GM12875 (cell line): ENCODE data around the gene ZNF827.

Experiments used
- H3K4me3 ChIP-seq: one replicate; pipeline ENCODE4 v1.5.1; 2011; ENCODE audit warnings: low read depth, low read length, control low read depth
- TF ChIP-seq, protein P1 (sequence below): IDR thresholded peaks from 2 replicates; pipeline ENCODE4 v1.5.1; 2011; ENCODE audit warnings: low read depth, mild to moderate bottlenecking, control low read depth, inconsistent platforms, low read length, moderate library complexity, borderline replicate concordance; ENCODE audit not compliant: insufficient read depth

The ZNF827 gene

DNA sequence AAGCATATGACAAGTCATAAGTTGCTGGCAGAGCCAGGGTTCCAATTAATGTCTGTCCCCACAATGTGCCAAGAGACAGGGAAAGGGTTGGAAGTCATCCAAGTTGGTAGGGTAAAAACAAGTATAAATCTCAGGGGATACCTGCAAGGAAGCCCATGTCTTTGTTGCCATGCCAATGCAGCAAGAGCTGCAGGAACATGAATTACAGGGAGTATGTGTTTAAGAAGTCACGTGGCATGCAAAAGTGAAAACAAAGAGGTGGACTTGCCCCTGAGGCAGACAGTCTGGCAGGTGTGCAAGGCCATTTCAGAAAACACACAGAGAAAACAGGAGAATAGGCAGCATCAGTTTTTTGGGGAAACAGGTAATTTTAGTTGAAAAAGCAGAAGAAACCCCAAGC lies 229.3 kb downstream of the ZNF827 start:
- H3K4me3 ChIP-seq, result no peak overlapping the region
- TF ChIP-seq, protein P1, sequence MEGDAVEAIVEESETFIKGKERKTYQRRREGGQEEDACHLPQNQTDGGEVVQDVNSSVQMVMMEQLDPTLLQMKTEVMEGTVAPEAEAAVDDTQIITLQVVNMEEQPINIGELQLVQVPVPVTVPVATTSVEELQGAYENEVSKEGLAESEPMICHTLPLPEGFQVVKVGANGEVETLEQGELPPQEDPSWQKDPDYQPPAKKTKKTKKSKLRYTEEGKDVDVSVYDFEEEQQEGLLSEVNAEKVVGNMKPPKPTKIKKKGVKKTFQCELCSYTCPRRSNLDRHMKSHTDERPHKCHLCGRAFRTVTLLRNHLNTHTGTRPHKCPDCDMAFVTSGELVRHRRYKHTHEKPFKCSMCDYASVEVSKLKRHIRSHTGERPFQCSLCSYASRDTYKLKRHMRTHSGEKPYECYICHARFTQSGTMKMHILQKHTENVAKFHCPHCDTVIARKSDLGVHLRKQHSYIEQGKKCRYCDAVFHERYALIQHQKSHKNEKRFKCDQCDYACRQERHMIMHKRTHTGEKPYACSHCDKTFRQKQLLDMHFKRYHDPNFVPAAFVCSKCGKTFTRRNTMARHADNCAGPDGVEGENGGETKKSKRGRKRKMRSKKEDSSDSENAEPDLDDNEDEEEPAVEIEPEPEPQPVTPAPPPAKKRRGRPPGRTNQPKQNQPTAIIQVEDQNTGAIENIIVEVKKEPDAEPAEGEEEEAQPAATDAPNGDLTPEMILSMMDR, result no peak
